HCT116 (cell line): ENCODE measurements around the gene WDR74. TPM values are rescaled to one million over a fixed set of nuclear protein-coding genes. Genes with fewer than 3 reads are reported as not detected.

Source experiments
- ATAC-seq: fragments of 200-7000 bp; cut with Tn5 transposase; 2 replicates; pipeline ENCODE4 v1.9.1; 2020; ENCODE audit warnings: mild to moderate bottlenecking, moderate library complexity
- BruUV-seq: library from RNA; stranded (reverse); fragments of 400-500 nt; replicated peaks from 2 replicates; lab custom pipeline; 2021; lab: Mats Ljungman, UMichigan
- CTCF ChIA-PET: fragments of 300-600 bp; sonication (Branson Sonifier 250); formaldehyde crosslinking; loops from one replicate; lab custom pipeline; 2021; ENCODE audit warnings: antibody characterized with exemption; lab: Charles Lee
- POLR2A ChIA-PET: fragments of 300-600, 350-600 bp; sonication (Branson Sonifier 250); formaldehyde crosslinking; loops from one replicate; lab custom pipeline; 2021; ENCODE audit warnings: antibody characterized with exemption; lab: Charles Lee
- RAD21 ChIA-PET, 2 experiments: fragments of 300-600 bp; sonication (Branson Sonifier 250); formaldehyde crosslinking; loops; one replicate each; lab custom pipeline; 2023; ENCODE audit warnings: low total read pairs in 2 of 2; ENCODE audit not compliant: uncharacterized antibody in 2 of 2, unreplicated experiment in 2 of 2, low non-redundant PET in 1 of 2; lab: Charles Lee
- DNase-seq: peaks from one replicate; pipeline ENCODE4 v3.0.0-alpha.2; 2010; ENCODE audit warnings: low read depth, low spot score
- H2AFZ ChIP-seq: fragments of 200-600 bp; shearing (Covaris generic), sonication (generic); 2 replicates; pipeline ENCODE4 v1.6.1; 2017; ENCODE audit warnings: low read depth, mixed run types, mixed read lengths, antibody characterized with exemption, low read length; ENCODE audit not compliant: poor library complexity, severe bottlenecking
- H3K27ac ChIP-seq: 2 replicates; pipeline ENCODE4 v1.5.1; 2012; ENCODE audit warnings: low read depth, low read length
- H3K27me3 ChIP-seq: fragments of 200-600 bp; sonication (generic); 2 replicates; pipeline ENCODE4 v1.6.1; 2016; ENCODE audit warnings: mixed run types, low read length, mixed read lengths; ENCODE audit not compliant: insufficient read depth
- H3K36me3 ChIP-seq, 2 experiments: fragments of 200-500 bp in 1 of 2; fragments of 200-600 bp in 1 of 2; sonication (Bioruptor generic) in 1 of 2; sonication (generic) in 1 of 2; 2 replicates each; pipeline versions ENCODE4 v1.5.1 to v1.6.1; 2014 to 2016; ENCODE audit warnings: low read length in 2 of 2, inconsistent platforms in 1 of 2, mixed read lengths in 1 of 2, mixed run types in 1 of 2; ENCODE audit not compliant: insufficient read depth in 2 of 2, control insufficient read depth in 1 of 2
- H3K4me1 ChIP-seq, 2 experiments: fragments of 200-600 bp in 1 of 2; sonication (generic) in 1 of 2; 2 replicates each; pipeline versions ENCODE4 v1.5.1 to v1.6.1; 2012 to 2017; ENCODE audit warnings: low read length in 2 of 2, inconsistent platforms in 1 of 2, mild to moderate bottlenecking in 1 of 2, mixed read lengths in 1 of 2, mixed run types in 1 of 2, moderate library complexity in 1 of 2; ENCODE audit not compliant: insufficient read depth in 2 of 2, control insufficient read depth in 1 of 2
- H3K4me2 ChIP-seq: fragments of 200-600 bp; sonication (generic); 2 replicates; pipeline ENCODE4 v1.6.1; 2017; ENCODE audit warnings: mixed run types, low read length, mixed read lengths
- H3K4me3 ChIP-seq, 2 experiments: fragments of 200-600 bp in 1 of 2; sonication (generic) in 1 of 2; replicated peaks in 1 of 2; 2 replicates each; pipeline ENCODE4 v1.5.1; 2011 to 2016; ENCODE audit warnings: low read length in 2 of 2, control low read depth in 1 of 2, low read depth in 1 of 2, mild to moderate bottlenecking in 1 of 2, mixed read lengths in 1 of 2, mixed run types in 1 of 2
- H3K79me2 ChIP-seq: fragments of 200-600 bp; sonication (generic); 2 replicates; pipeline ENCODE4 v1.6.1; 2017; ENCODE audit warnings: mild to moderate bottlenecking, mixed run types, low read length, moderate library complexity, mixed read lengths; ENCODE audit not compliant: insufficient read depth
- H3K9ac ChIP-seq: fragments of 200-600 bp; sonication (generic); 2 replicates; pipeline ENCODE4 v1.6.1; 2016; ENCODE audit warnings: low read length, mixed read lengths
- H3K9me2 ChIP-seq: fragments of 200-600 bp; sonication (generic), shearing (Covaris generic); 2 replicates; pipeline ENCODE4 v1.6.1; 2017; ENCODE audit warnings: mixed run types, mild to moderate bottlenecking, moderate library complexity; ENCODE audit not compliant: insufficient read depth
- H3K9me3 ChIP-seq, 2 experiments: fragments of 200-500 bp in 1 of 2; fragments of 200-600 bp in 1 of 2; sonication (Bioruptor generic) in 1 of 2; sonication (generic) in 1 of 2; 2 replicates each; pipeline ENCODE4 v1.6.1; 2014 to 2017; ENCODE audit warnings: low read length in 2 of 2, mixed read lengths in 2 of 2, inconsistent platforms in 1 of 2, low read depth in 1 of 2, mild to moderate bottlenecking in 1 of 2, mixed run types in 1 of 2, moderate library complexity in 1 of 2; ENCODE audit not compliant: control insufficient read depth in 1 of 2, insufficient read depth in 1 of 2
- H4K20me1 ChIP-seq: fragments of 200-600 bp; sonication (generic), shearing (Covaris generic); 2 replicates; pipeline ENCODE4 v1.6.1; 2017; ENCODE audit warnings: mixed run types, mild to moderate bottlenecking, moderate library complexity; ENCODE audit not compliant: insufficient read depth
- CTCF ChIP-seq, 3 experiments: fragments of 200-600 bp in 1 of 3; sonication (generic) in 1 of 3; IDR thresholded peaks in 2 of 3; conservative IDR thresholded peaks in 1 of 3; 2 replicates each; pipeline ENCODE4 v1.5.1; 2012 to 2017; ENCODE audit warnings: low read depth in 2 of 3, low read length in 2 of 3, antibody characterized with exemption in 1 of 3, borderline replicate concordance in 1 of 3, control low read depth in 1 of 3, mild to moderate bottlenecking in 1 of 3, mixed read lengths in 1 of 3, mixed run types in 1 of 3, moderate library complexity in 1 of 3; ENCODE audit not compliant: insufficient read depth in 1 of 3
- EGR1 ChIP-seq: IDR thresholded peaks from 2 replicates; pipeline ENCODE4 v1.6.1; 2012; ENCODE audit warnings: low read depth
- ELF1 ChIP-seq: IDR thresholded peaks from 2 replicates; pipeline ENCODE4 v1.6.1; 2012; ENCODE audit warnings: low read depth, borderline replicate concordance
- EZH2phosphoT487 ChIP-seq: fragments of 200-600 bp; IDR thresholded peaks from 2 replicates; pipeline ENCODE4 v1.6.1; 2018; ENCODE audit warnings: antibody characterized with exemption, borderline replicate concordance
- MAX ChIP-seq: IDR thresholded peaks from 2 replicates; pipeline ENCODE4 v1.6.1; 2012
- POLR2A ChIP-seq: IDR thresholded peaks from 2 replicates; pipeline ENCODE4 v1.7.0; 2011; ENCODE audit warnings: borderline replicate concordance; ENCODE audit not compliant: insufficient read depth, insufficient read length; ENCODE audit errors: extremely low read depth
- RAD21 ChIP-seq: IDR thresholded peaks from 2 replicates; pipeline ENCODE4 v1.6.1; 2012; ENCODE audit warnings: low read depth, mild to moderate bottlenecking
- SIN3A ChIP-seq: IDR thresholded peaks from 2 replicates; pipeline ENCODE4 v1.6.1; 2012; ENCODE audit warnings: low read depth
- SRF ChIP-seq: IDR thresholded peaks from 2 replicates; pipeline ENCODE4 v1.6.1; 2012; ENCODE audit warnings: low read depth
- YY1 ChIP-seq: IDR thresholded peaks from 2 replicates; pipeline ENCODE4 v1.6.1; 2011; ENCODE audit warnings: low read length, low read depth, moderate library complexity, mild to moderate bottlenecking; ENCODE audit not compliant: insufficient replicate concordance; ENCODE audit errors: extremely low read depth
- ZBTB33 ChIP-seq: IDR thresholded peaks from 2 replicates; pipeline ENCODE4 v1.6.1; 2011; ENCODE audit warnings: mild to moderate bottlenecking, low read length, moderate library complexity; ENCODE audit not compliant: insufficient replicate concordance; ENCODE audit errors: extremely low read depth
- intact Hi-C: fragments of 100-400 bp; cut with micrococcal nuclease; formaldehyde crosslinking; loops from 2 replicates; pipeline ENCODE4 v1.10.0; 2022
- total RNA-seq: library from RNA; stranded (reverse); gene quantifications from one replicate; pipeline ENCODE4 v1.2.1, GENCODE V29; 2021; ENCODE audit not compliant: unreplicated experiment

Gene WDR74
- total RNA-seq, 1 experiment from 2014 or later = 111 TPM

GRCh38 chr11:62858201-62858600, 18.8 kb upstream of the WDR74 start:
- ChIA-PET POLR2A (interaction anchor here (3.6 to 9.9 kb wide), 3 partner anchors 14 to 18 kb away, joined by 18 to 343 read pairs (median 30); partner anchors contain the start of gene WDR74), RAD21 (interaction anchor here in 1 of 2 experiments (0.6 kb wide), 1 partner anchor 42 kb away, joined by 4 read pairs; no protein-coding TSS in a partner anchor), CTCF (interaction anchor here (1.0 kb wide), 1 partner anchor 72 kb away, joined by 6 read pairs; no protein-coding TSS in a partner anchor)
- Histone ChIP-seq H4K20me1 (peaks cover 19% of the 10 kb centered on the region), H2AFZ (no peak overlapping the region), H3K4me1 (peaks cover 37 to 55% of the 10 kb centered on the region in 2 experiments), H3K27ac (peak overlapping the region; percentile 85; the same call in 1 of the 2 replicates), H3K9me3 (no peaks in the 10 kb centered on the region), H3K9ac (peak overlapping the region; percentile 94), H3K4me3 (peak overlapping the region; percentile 74 to 83; a peak in 3 of 4 replicates), H3K79me2 (peaks cover 96% of the 10 kb centered on the region), H3K27me3 (no peaks in the 10 kb centered on the region), H3K4me2 (peak overlapping the region; percentile 92), H3K36me3 (peaks cover 19 to 31% of the 10 kb centered on the region in 2 experiments), H3K9me2 (no peaks in the 10 kb centered on the region)
- DNase-seq = no peak
- BruUV-seq = no TSS peak
- TF ChIP-seq SIN3A (no peak), POLR2A (no peak), ZBTB33 (no peak)
- intact Hi-C loops = no loop called here
- no peak for ATAC-seq

- ChIA-PET RAD21 (interaction anchor here in 1 of 2 experiments (0.6 kb wide), 1 partner anchor 42 kb away, joined by 4 read pairs; no protein-coding TSS in a partner anchor), CTCF (interaction anchor here (1.0 kb wide), 1 partner anchor 71 kb away, joined by 6 read pairs; no protein-coding TSS in a partner anchor), POLR2A (interaction anchor here (2.0 to 9.9 kb wide), 5 partner anchors 8 to 26 kb away, joined by 5 to 343 read pairs (median 18); partner anchors contain the start of genes STX5 and WDR74)
- no peak for DNase-seq
- no TSS peak for BruUV-seq
- no peaks in the 10 kb centered on the region for H3K9me3 ChIP-seq
- no peaks in the 10 kb centered on the region for H3K27me3 ChIP-seq
- H2AFZ ChIP-seq = no peak overlapping the region
- H3K36me3 ChIP-seq = peaks cover 25 to 34% of the 10 kb centered on the region in 2 experiments
- peak overlapping the region; percentile 74 to 83 for H3K4me3 ChIP-seq
- H3K4me1 ChIP-seq = peaks cover 42 to 61% of the 10 kb centered on the region in 2 experiments
- H3K27ac ChIP-seq = peak overlapping the region; percentile 85
- H3K4me2 ChIP-seq = peak overlapping the region; percentile 92
- peaks cover 25% of the 10 kb centered on the region for H4K20me1 ChIP-seq
- peak overlapping the region; percentile 94 for H3K9ac ChIP-seq
- peaks cover 96% of the 10 kb centered on the region for H3K79me2 ChIP-seq
- intact Hi-C loops = no loop called here
- H3K9me2 ChIP-seq = no peaks in the 10 kb centered on the region
- ATAC-seq = no peak
- no peak for TF ChIP-seq MAX
- no peak for TF ChIP-seq SRF
- TF ChIP-seq ZBTB33 = no peak
- TF ChIP-seq POLR2A = no peak
- no peak for TF ChIP-seq EGR1
- no peak for TF ChIP-seq RAD21
- TF ChIP-seq ELF1 = no peak
- no peak for TF ChIP-seq CTCF (IDR thresholded peaks at IDR 0.05 in 2 of 3, conservative IDR thresholded peaks at IDR 0.05 in 1 of 3; ENCODE audit: borderline replicate concordance in 1 of 3, insufficient read depth in 1 of 3, low read depth in 2 of 3, low read length in 2 of 3)
- no peak for TF ChIP-seq YY1
- TF ChIP-seq EZH2phosphoT487 = no peak
Measured at GRCh38 chr11:62857541-62857982, 18.2 kb upstream of the WDR74 start.
